ENCODE results near the gene KCTD7.

Gene KCTD7

DNA sequence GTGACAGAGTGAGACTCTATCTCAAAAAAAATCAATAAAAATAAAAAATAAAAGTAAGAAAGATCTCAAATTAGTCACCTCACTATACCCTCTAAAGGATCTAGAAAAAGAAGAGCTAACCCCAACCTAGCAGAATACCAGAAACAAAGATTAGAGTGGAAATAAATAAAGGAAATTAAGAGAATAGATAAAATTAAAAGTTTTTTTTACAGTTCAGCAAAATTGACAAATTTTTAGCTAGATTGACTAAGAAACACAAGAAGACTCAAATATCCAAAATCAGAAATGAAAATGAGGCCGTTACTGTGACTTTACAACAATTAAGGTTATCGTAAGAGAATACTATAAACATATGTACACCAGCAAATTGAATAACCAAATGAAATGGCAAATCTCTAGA lies 29.1 kb downstream of the KCTD7 start:
- H3K27ac ChIP-seq: no peak overlapping the region
- TF ChIP-seq FOXP2 (optimal IDR thresholded peaks at IDR 0.05; ENCODE audit: control extremely low read depth, extremely low read length, insufficient read depth) (no peak), POLR2AphosphoS5 (IDR thresholded peaks at IDR 0.05; ENCODE audit: borderline replicate concordance, low read depth, low read length) (no peak), EZH2 (IDR thresholded peaks at IDR 0.05) (no peak)
- peaks cover 3% of the 10 kb centered on the region; the same call in 1 of the 2 replicates for H3K36me3 ChIP-seq (ENCODE audit: insufficient read depth, low read length)

GRCh38 chr7:66662646-66663264 lies 34.1 kb downstream of the KCTD7 start:
- no peaks in the 10 kb centered on the region for H3K36me3 ChIP-seq (ENCODE audit: insufficient read depth, low read length)
- no peak for TF ChIP-seq FOXP2 (optimal IDR thresholded peaks at IDR 0.05; ENCODE audit: control extremely low read depth, extremely low read length, insufficient read depth)
- TF ChIP-seq EZH2 (IDR thresholded peaks at IDR 0.05): no peak
- no peak for TF ChIP-seq POLR2AphosphoS5 (IDR thresholded peaks at IDR 0.05; ENCODE audit: borderline replicate concordance, low read depth, low read length)

More for the DNA sequence above, 29.1 kb downstream of the KCTD7 start:
- no peak overlapping the region for H3K4me3 ChIP-seq
- no peaks in the 10 kb centered on the region for H3K9me3 ChIP-seq (ENCODE audit: low read depth, low read length)
- no peak overlapping the region for H3K9ac ChIP-seq (ENCODE audit: insufficient read length)
- DNase-seq (ENCODE audit: low read depth, low spot score): no peak

DNA sequence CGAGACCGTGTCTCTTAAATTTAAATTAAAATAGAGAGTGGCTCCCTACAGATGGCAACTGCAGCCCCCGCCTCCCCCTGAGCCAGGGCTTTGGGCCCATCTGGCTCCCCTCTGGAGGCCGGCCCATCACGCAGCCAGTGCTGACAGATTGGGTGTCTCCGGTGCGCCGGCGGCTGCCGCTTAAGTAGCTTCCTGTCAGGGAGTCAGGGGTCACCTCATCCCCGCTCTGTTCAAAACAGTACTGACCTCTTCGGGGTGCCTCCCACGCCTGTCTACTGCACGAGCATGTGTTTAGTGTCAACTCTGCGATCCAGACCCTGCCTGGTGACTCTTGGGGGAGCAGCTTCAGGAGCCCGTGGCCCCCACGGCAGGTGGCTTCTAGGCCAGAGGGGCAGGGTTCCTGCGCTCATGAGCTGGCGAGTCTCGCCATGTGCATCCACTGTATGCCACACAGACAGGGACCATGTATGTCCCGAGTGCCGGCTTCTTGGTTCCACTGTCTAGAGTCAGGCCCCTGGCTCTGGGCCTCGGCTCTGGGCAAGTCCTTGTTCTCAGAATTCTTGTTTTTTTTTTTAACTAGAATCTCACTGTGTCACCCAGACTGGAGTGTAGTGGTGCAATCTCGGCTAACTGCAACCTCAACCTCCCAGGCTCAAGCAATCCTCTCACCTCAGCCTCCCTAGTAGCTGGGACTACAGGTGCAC lies 36.1 kb downstream of the KCTD7 start:
- Histone ChIP-seq H3K9ac (ENCODE audit: insufficient read length) (no peak overlapping the region), H3K4me3 (no peak overlapping the region), H3K9me3 (ENCODE audit: low read depth, low read length) (no peaks in the 10 kb centered on the region), H3K27ac (no peak overlapping the region), H3K36me3 (ENCODE audit: insufficient read depth, low read length) (no peaks in the 10 kb centered on the region)
- TF ChIP-seq POLR2AphosphoS5 (IDR thresholded peaks at IDR 0.05; ENCODE audit: borderline replicate concordance, low read depth, low read length) (no peak), EZH2 (IDR thresholded peaks at IDR 0.05) (no peak), FOXP2 (optimal IDR thresholded peaks at IDR 0.05; ENCODE audit: control extremely low read depth, extremely low read length, insufficient read depth) (no peak)
- DNase-seq (ENCODE audit: low read depth, low spot score): no peak

More at GRCh38 chr7:66662646-66663264, 34.1 kb downstream of the KCTD7 start:
- DNase-seq (ENCODE audit: low read depth, low spot score): no peak
- Histone ChIP-seq H3K27ac (no peak overlapping the region), H3K9ac (ENCODE audit: insufficient read length) (no peak overlapping the region), H3K4me3 (no peak overlapping the region), H3K9me3 (ENCODE audit: low read depth, low read length) (no peaks in the 10 kb centered on the region)

DNA sequence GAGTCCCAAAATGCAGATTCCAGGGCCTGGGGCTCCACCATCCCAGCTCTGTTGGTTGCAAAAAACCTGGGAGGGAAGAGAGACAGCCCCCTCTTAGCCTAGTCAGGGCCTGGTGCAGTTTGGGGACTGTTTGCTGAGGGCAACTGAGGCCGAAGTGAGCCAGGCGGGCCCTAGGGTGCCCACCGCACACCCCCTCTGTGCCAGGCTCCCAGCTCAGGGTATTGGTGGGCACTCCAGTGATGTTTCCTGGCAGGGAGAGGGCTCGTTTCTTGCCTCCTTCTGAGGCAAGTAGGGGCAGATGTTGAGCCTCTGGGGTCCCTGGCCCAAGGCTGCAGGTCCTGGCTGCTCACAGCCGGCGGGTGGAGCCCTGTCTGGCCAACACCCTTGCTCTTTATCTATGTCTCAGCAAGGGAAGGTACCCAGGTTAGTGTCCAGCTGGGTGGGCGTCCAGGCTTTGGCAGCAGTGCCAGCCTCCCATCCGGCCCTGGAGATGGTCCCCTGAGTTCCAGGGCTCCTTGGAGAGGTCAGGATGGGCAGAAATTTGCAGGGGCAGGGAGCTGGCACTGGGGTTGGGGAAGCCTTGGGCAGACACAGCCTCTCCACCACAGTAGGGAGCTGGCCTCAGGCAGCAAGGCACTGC lies 37.8 kb downstream of the KCTD7 start:
- Histone ChIP-seq H3K4me3 (no peak overlapping the region), H3K36me3 (ENCODE audit: insufficient read depth, low read length) (no peaks in the 10 kb centered on the region), H3K9ac (ENCODE audit: insufficient read length) (no peak overlapping the region), H3K9me3 (ENCODE audit: low read depth, low read length) (no peaks in the 10 kb centered on the region), H3K27ac (no peak overlapping the region)
- DNase-seq (ENCODE audit: low read depth, low spot score): no peak
- no peak for TF ChIP-seq POLR2AphosphoS5 (IDR thresholded peaks at IDR 0.05; ENCODE audit: borderline replicate concordance, low read depth, low read length)
- no peak for TF ChIP-seq FOXP2 (optimal IDR thresholded peaks at IDR 0.05; ENCODE audit: control extremely low read depth, extremely low read length, insufficient read depth)
- no peak for TF ChIP-seq EZH2 (IDR thresholded peaks at IDR 0.05)

DNA sequence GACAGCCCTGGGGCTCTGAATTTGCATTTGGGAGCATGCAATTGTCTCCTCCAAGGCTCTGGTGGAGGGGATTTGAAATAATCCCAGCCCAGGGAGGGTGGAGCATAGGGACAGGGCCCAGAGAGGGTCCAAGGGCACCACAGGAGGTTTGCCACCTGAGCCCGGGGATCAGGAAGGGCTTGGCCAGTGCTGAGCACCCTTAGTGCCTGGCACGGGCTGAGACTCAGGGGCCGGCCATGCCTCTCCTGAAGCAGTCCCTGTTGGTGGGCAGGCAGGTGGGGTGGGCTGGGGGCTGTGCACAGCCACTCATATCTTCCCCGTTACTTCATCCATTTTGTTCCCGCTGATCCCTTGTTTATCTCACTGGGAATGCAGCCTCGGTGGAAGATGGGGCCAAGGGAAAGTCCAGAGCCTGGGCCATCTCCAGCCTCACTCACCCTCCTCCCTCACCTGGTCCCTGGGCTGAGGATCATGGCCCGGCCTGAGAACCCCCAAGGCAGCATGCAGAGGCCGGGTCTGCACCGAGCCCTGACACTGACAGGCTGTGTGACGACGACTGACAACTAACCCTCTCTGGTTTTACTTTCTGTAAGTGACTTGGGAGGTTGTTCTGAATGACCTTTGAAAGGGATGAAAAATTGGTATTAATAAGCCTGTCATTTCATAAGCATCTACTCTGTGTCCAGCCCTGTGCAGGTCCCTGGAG lies 38.5 kb downstream of the KCTD7 start:
- no peaks in the 10 kb centered on the region for H3K9me3 ChIP-seq (ENCODE audit: low read depth, low read length)
- H3K27ac ChIP-seq: no peak overlapping the region
- no peak for DNase-seq (ENCODE audit: low read depth, low spot score)
- TF ChIP-seq FOXP2 (optimal IDR thresholded peaks at IDR 0.05; ENCODE audit: control extremely low read depth, extremely low read length, insufficient read depth): no peak
- no peak for TF ChIP-seq POLR2AphosphoS5 (IDR thresholded peaks at IDR 0.05; ENCODE audit: borderline replicate concordance, low read depth, low read length)
- TF ChIP-seq EZH2 (IDR thresholded peaks at IDR 0.05): no peak
- H3K36me3 ChIP-seq (ENCODE audit: insufficient read depth, low read length): no peaks in the 10 kb centered on the region
- H3K9ac ChIP-seq (ENCODE audit: insufficient read length): no peak overlapping the region
- no peak overlapping the region for H3K4me3 ChIP-seq

DNA sequence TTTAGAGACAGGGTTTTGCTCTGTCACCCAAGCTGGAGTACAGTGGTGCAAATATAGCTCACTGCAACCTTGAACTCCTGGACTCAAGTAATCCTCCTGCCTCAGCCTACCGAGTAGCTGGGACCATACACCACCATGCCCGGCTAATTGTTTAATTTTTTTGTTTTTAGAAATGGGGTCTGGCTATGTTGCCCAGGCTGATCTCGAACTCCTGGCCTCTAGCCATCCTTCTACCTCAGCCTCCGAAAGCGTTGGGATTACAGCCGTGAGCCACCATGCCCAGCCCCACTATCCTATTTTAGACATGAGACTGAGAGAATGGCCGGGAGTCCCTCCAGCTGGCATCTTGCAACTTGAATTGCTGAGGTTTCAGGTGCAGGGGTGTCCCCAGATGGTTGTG lies 39.4 kb downstream of the KCTD7 start:
- TF ChIP-seq FOXP2 (optimal IDR thresholded peaks at IDR 0.05; ENCODE audit: control extremely low read depth, extremely low read length, insufficient read depth): no peak
- no peak for TF ChIP-seq EZH2 (IDR thresholded peaks at IDR 0.05)
- TF ChIP-seq POLR2AphosphoS5 (IDR thresholded peaks at IDR 0.05; ENCODE audit: borderline replicate concordance, low read depth, low read length): no peak
- no peak for DNase-seq (ENCODE audit: low read depth, low spot score)
- Histone ChIP-seq H3K36me3 (ENCODE audit: insufficient read depth, low read length) (no peaks in the 10 kb centered on the region), H3K4me3 (no peak overlapping the region), H3K9ac (ENCODE audit: insufficient read length) (no peak overlapping the region), H3K27ac (no peak overlapping the region), H3K9me3 (ENCODE audit: low read depth, low read length) (no peaks in the 10 kb centered on the region)

- Histone ChIP-seq H3K9ac (ENCODE audit: insufficient read length) (no peak overlapping the region), H3K36me3 (ENCODE audit: insufficient read depth, low read length) (no peaks in the 10 kb centered on the region), H3K27ac (no peak overlapping the region), H3K4me3 (no peak overlapping the region), H3K9me3 (ENCODE audit: low read depth, low read length) (no peaks in the 10 kb centered on the region)
- no peak for DNase-seq (ENCODE audit: low read depth, low spot score)
- TF ChIP-seq POLR2AphosphoS5 (IDR thresholded peaks at IDR 0.05; ENCODE audit: borderline replicate concordance, low read depth, low read length): no peak
- no peak for TF ChIP-seq FOXP2 (optimal IDR thresholded peaks at IDR 0.05; ENCODE audit: control extremely low read depth, extremely low read length, insufficient read depth)
Observed at GRCh38 chr7:66668677-66669076, 40.0 kb downstream of the KCTD7 start.

GRCh38 chr7:66669088-66669487 lies 40.4 kb downstream of the KCTD7 start:
- Histone ChIP-seq H3K9me3 (ENCODE audit: low read depth, low read length) (no peaks in the 10 kb centered on the region), H3K27ac (no peak overlapping the region), H3K4me3 (no peak overlapping the region), H3K9ac (ENCODE audit: insufficient read length) (no peak overlapping the region), H3K36me3 (ENCODE audit: insufficient read depth, low read length) (no peaks in the 10 kb centered on the region)
- TF ChIP-seq FOXP2 (optimal IDR thresholded peaks at IDR 0.05; ENCODE audit: control extremely low read depth, extremely low read length, insufficient read depth): no peak
- no peak for TF ChIP-seq POLR2AphosphoS5 (IDR thresholded peaks at IDR 0.05; ENCODE audit: borderline replicate concordance, low read depth, low read length)
- TF ChIP-seq EZH2 (IDR thresholded peaks at IDR 0.05): no peak
- DNase-seq (ENCODE audit: low read depth, low spot score): no peak

All from SK-N-MC (cell line).